Measurements from ENCODE around the gene S1PR4. TPM values are rescaled to one million over a fixed set of nuclear protein-coding genes. Genes with fewer than 3 reads are reported as not detected.

Gene S1PR4
- total RNA-seq, 4 donors from 2014 or later = 1.1 to 35.3 (median 9.4) TPM

- ATAC-seq (ENCODE audit: low FRiP score) = peak; percentile 46
- peak; percentile 46 for DNase-seq (ENCODE audit: low spot score)
- TF ChIP-seq CTCF (IDR thresholded peaks at IDR 0.05) = no peak
These were observed 6.4 kb downstream of the S1PR4 start for GRCh38 chr19:3184847-3185460.

- ATAC-seq (ENCODE audit: low FRiP score) (peak; percentile 97), DNase-seq (ENCODE audit: low spot score) (peak; percentile 82)
- TF ChIP-seq CTCF (IDR thresholded peaks at IDR 0.05) = no peak
These were observed 7.0 kb downstream of the S1PR4 start, which contains the start of gene NCLN for GRCh38 chr19:3185461-3186159. TSS of gene NCLN (plus strand) at chr19:3185930. CDS start at chr19:3186031, 101 bp downstream.

GRCh38 chr19:3186160-3186688 is 7.7 kb downstream of the S1PR4 start:
- DNase-seq (ENCODE audit: low spot score) (no peak), ATAC-seq (ENCODE audit: low FRiP score) (peak; percentile 33)
- TF ChIP-seq CTCF (IDR thresholded peaks at IDR 0.05) = no peak

GRCh38 chr19:3186891-3187661 is 8.5 kb downstream of the S1PR4 start:
- DNase-seq (ENCODE audit: low spot score) = no peak
- ATAC-seq (ENCODE audit: low FRiP score) = no peak
- TF ChIP-seq CTCF (IDR thresholded peaks at IDR 0.05) = no peak

GRCh38 chr19:3187662-3188511 is 9.3 kb downstream of the S1PR4 start:
- DNase-seq (ENCODE audit: low spot score) (no peak), ATAC-seq (ENCODE audit: low FRiP score) (no peak)
- no peak for TF ChIP-seq CTCF (IDR thresholded peaks at IDR 0.05)

Measured in omental fat pad (tissue), 4 donors.